IPS-NIHi7 (cell line): ENCODE measurements around the gene EBLN2.
A peak's percentile ranks its signal among the peaks of the same experiment; 100 is the strongest.

ENCODE experiments used
- DNase-seq: peaks from one replicate; pipeline ENCODE4 v3.0.0; 2012; ENCODE audit warnings: mixed read lengths; ENCODE audit errors: extremely low spot score

EBLN2 gene

GRCh38 chr3:73061416-73061815 lies at the start of gene EBLN2:
EBLN2 (plus strand) TSS chr3:73061659; CDS start chr3:73062082, 423 bp downstream.
- DNase-seq, result no peak

DNA sequence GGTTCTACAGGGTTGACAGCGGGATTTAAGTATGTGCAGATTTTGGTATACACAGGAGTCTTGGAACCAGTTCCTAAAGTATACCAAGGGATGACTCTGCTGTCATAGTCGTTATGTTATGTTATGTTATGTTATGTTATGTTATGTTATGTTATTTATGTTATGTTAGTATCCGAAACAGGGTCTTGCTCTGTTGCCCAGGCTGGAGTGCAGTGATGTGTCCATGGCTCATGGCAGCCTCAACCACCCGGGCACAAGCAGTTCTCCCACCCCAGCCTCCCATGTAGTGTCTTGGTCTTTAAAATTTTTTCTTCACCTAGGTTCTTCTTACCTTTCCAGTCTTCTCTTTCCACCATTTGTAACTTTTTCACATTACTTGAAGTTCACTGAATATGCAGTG lies 43.2 kb upstream of the EBLN2 start:
- DNase-seq, result no peak

- no peak for DNase-seq
Observed at GRCh38 chr3:73018790-73019441, 42.5 kb upstream of the EBLN2 start.

DNA sequence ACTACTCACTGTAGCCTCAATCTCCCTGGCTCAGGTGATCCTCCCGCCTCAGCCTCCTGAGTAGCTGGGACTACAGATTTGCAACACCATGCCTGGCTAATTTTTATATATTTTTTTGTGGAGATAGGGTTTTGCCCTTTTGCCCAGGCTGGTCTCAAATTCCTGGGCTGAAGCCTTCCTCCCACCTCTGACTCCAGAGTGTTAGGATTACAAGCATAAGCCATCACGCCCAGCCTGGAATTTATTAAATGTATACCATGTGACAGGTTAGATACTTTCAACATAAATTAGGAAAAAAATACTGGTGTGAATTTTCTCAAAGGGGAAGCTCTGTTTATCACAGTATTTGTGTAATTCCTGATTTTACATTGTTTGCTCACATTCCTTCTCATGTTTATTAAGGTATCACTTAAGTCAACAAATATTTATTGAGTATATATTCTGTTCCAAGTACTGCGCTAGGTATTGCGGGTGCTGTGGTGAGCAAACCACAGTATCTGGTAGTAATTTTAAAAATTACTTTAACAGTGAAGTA lies 40.1 kb upstream of the EBLN2 start:
- DNase-seq, result no peak

- peak; percentile 26 for DNase-seq
Observed at GRCh38 chr3:73024836-73025235, 36.6 kb upstream of the EBLN2 start.

DNA sequence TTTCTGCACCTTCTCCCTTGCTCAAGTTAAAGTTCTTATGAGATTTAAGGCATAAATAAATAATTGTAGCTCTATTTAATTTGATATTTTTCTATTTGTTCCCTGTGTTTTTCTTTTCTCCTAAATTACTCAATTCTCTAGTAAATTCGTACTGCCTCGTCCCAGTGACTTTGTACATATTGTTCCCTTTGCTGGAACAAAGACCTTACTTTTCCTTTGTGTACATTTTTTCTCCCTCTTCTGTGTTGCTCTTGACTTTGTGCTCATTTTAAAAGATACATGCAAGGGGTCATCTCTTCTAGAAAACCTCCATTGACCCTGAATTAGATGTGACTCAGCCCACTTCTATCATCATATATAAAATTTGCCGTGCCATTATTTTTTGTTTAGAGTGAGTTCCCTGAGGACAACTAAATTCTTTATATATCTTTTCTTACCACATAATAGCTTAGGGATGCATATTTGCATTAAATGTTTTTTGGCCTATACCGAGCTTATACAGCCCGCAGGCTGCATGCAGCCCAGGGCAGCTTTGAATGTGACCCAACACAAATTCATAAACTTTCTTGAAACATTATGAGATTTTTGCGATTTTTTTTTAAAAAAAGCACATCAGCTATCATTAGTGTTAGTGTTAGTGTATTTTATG lies 35.2 kb upstream of the EBLN2 start:
- no peak for DNase-seq

GRCh38 chr3:73026760-73027113 lies 34.7 kb upstream of the EBLN2 start:
- no peak for DNase-seq

DNA sequence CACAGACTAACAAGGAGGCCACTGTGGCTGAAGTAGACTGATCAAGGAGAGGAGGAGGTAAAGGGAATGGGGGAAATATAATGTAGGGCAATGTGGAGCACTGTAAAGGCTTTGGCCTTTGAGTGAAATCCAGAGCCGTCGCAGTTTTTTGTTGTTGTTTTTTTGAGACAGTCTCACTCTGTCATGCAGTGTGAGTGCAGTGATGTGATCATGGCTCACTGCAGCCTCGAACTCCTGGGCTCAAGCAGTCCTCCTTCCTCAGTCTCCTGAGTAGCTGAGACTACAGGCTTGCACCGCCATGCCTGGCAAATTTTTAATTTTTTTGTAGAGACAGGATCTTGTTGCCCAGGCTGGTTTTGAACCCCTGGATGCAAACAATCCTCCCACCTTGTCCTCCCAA lies 32.7 kb upstream of the EBLN2 start:
- DNase-seq, result no peak

GRCh38 chr3:73029321-73029796 lies 32.1 kb upstream of the EBLN2 start:
- DNase-seq, result no peak

DNA sequence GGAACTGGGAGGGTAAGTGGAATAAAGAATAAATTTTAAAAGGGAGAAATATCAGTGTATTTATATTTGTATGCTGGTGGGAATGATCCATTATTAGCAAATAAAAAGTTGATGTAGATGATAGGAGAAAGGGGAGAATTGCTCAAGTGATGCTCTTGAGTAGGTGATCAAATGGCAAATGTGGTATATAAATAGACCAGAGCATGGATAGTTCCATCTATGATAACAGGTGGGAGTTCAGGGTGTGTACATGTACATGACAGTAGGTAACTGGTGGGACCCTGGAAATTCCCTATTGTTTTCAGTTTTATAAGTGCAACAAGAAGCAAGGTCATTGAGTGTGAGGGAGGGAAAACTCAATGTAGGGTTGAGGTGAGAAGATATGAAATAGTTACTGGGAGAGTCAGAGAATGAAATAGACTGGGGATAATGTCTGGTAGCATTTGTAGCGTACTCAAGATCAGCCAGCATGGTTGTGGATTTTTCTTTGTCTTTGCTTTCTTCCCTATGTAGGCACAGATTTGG lies 31.3 kb upstream of the EBLN2 start:
- DNase-seq, result no peak

- no peak for DNase-seq
Observed at GRCh38 chr3:73031573-73032103, 29.8 kb upstream of the EBLN2 start.

DNA sequence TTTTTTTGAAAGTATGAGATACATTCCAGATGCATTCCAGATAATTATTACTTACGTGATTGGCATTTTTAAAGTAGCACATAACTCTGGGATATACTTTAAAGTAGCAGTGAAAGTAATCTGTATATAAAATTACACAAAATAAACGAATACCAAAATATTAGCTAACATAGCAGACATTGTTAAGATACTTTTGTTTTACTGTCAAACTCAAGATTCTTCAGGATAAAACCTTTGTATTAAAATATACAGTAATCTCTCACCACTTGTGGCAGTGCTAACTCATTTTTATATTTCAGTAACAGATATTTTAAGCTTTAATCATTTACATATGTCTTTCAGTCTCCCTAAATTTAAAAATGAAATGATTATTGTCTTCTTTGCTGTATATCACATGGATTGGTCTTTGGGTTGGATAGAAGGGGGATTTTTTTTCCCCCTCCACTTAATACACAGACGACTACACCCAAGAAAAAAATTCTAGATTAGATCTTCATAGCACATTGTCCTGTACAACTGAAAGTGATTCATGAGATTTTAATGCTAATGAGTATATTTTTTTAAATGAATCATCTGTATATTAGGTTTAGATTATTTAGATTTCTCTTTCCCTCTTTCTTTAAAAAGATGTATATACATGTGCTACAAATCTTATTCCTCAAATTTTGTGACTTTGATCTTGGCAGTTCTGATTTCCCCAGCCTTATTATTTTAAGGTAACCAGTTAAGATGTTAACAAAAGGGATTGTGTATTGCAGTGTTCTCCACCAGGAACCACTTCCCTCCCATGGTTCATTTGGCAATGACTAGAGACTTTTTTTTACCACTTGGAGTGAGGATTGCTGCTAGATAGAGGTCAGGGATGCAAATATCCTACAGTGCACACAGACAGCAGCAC lies 24.5 kb upstream of the EBLN2 start:
- peak; percentile 39 for DNase-seq

- no peak for DNase-seq
Observed at GRCh38 chr3:73041537-73041936, 19.9 kb upstream of the EBLN2 start.

GRCh38 chr3:73043414-73043813 lies 18.0 kb upstream of the EBLN2 start:
- DNase-seq, result no peak

DNA sequence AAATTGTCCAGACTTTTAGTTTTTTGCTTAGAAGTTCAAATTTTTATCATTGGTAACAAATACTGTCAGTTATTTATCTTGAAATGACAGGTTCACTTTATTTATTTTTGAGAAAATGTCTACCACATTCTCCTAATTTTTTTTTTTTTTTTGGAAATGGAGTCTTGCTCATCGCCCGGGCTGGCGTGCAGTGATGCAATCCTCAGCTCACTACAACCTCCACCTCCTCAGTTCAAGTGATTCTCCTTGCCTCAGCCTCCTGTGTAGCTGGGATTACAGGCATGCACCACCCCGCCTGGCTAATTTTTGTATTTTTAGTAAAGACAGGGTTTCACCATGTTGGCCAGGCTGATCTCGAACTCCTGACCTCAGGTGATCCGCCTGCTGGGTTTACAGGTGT lies 16.1 kb upstream of the EBLN2 start:
- no peak for DNase-seq

GRCh38 chr3:73046195-73046594 lies 15.3 kb upstream of the EBLN2 start:
- no peak for DNase-seq

DNA sequence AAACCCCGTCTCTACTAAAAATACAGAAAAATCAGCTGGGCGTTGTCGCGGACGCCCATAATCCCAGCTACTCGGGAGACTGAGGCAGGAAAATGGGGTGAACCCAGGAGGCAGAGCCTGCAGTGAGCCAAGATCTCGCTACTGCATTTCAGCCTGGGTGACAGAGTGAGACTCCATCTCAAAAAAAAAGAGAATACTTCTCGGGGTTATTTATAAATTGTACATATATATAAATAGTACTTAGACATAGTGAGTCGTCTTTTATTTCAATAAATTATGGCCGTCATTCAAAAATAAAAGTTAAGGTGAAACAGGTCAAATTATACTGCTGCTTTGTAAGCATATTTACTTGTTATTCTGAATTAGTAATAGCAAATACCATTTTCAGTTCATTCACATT lies 12.1 kb upstream of the EBLN2 start:
- DNase-seq, result no peak

- DNase-seq, result no peak
Observed at GRCh38 chr3:73052857-73053256, 8.6 kb upstream of the EBLN2 start.

- DNase-seq, result no peak
Observed at GRCh38 chr3:73055583-73055982, 5.9 kb upstream of the EBLN2 start.

- no peak for DNase-seq
Observed at GRCh38 chr3:73056014-73056844, 5.2 kb upstream of the EBLN2 start.

GRCh38 chr3:73056845-73057150 lies 4.7 kb upstream of the EBLN2 start:
- DNase-seq, result no peak
